Neural progenitor cell (in vitro differentiated cells): Measurements from ENCODE around the gene C3orf20. TPM values are rescaled to one million over a fixed set of nuclear protein-coding genes. Genes with fewer than 3 reads are reported as not detected.

Experiments
- DNase-seq: peaks from one replicate; pipeline ENCODE4 v3.0.0-alpha.2; 2016; ENCODE audit warnings: low spot score
- H2AFZ ChIP-seq: fragments of 200-600 bp; sonication (generic); replicated peaks from 2 replicates; pipeline ENCODE4 v1.6.1; 2016; ENCODE audit warnings: antibody characterized with exemption
- H3F3A ChIP-seq: fragments of 200-600 bp; sonication (generic); 2 replicates; pipeline ENCODE4 v1.6.1; 2016; ENCODE audit warnings: antibody characterized with exemption, low read depth
- H3K27ac ChIP-seq: fragments of 200-600 bp; sonication (generic); 2 replicates; pipeline ENCODE4 v1.5.1; 2016; ENCODE audit warnings: mild to moderate bottlenecking
- H3K27me3 ChIP-seq: fragments of 200-600 bp; sonication (generic); 2 replicates; pipeline ENCODE4 v1.6.1; 2016; ENCODE audit warnings: mild to moderate bottlenecking, moderate library complexity
- H3K36me3 ChIP-seq: fragments of 200-600 bp; sonication (generic); 2 replicates; pipeline ENCODE4 v1.5.1; 2016
- H3K4me1 ChIP-seq: fragments of 200-600 bp; sonication (generic); 2 replicates; pipeline ENCODE4 v1.6.1; 2016; ENCODE audit warnings: mixed run types
- H3K4me2 ChIP-seq: fragments of 200-600 bp; sonication (generic); 2 replicates; pipeline ENCODE4 v1.6.1; 2016
- H3K4me3 ChIP-seq: fragments of 200-600 bp; sonication (generic); 2 replicates; pipeline ENCODE4 v1.5.1; 2016
- H3K79me2 ChIP-seq: fragments of 200-600 bp; sonication (generic); 2 replicates; pipeline ENCODE4 v1.6.1; 2016; ENCODE audit warnings: low read depth
- H3K9ac ChIP-seq: fragments of 200-600 bp; sonication (generic); 2 replicates; pipeline ENCODE4 v1.6.1; 2016
- H3K9me3 ChIP-seq: fragments of 200-600 bp; sonication (generic); 2 replicates; pipeline ENCODE4 v1.5.1; 2016; ENCODE audit warnings: low read depth
- H4K20me1 ChIP-seq: fragments of 200-600 bp; sonication (generic); 2 replicates; pipeline ENCODE4 v1.6.1; 2016; ENCODE audit warnings: low read depth
- H3K27ac Mint-ChIP-seq: 3 replicates; pipeline ENCODE4 v1.8.0; 2021; ENCODE audit warnings: mixed read lengths
- H3K27me3 Mint-ChIP-seq: 2 replicates; pipeline ENCODE4 v1.8.0; 2022; ENCODE audit warnings: low read depth, mild to moderate bottlenecking, inconsistent platforms, moderate library complexity, mixed read lengths; ENCODE audit not compliant: insufficient read depth
- H3K36me3 Mint-ChIP-seq: 3 replicates; pipeline ENCODE4 v1.8.0; 2021; ENCODE audit warnings: mixed read lengths
- H3K4me1 Mint-ChIP-seq: 3 replicates; pipeline ENCODE4 v1.8.0; 2021; ENCODE audit warnings: mixed read lengths
- H3K4me3 Mint-ChIP-seq: 3 replicates; pipeline ENCODE4 v1.8.0; 2021; ENCODE audit warnings: mild to moderate bottlenecking, moderate library complexity, mixed read lengths
- H3K9me3 Mint-ChIP-seq: 3 replicates; pipeline ENCODE4 v1.8.0; 2020; ENCODE audit warnings: mixed read lengths
- CTCF ChIP-seq: fragments of 200-600 bp; sonication (generic); IDR thresholded peaks from 2 replicates; pipeline ENCODE4 v1.5.1; 2017; ENCODE audit warnings: antibody characterized with exemption, mild to moderate bottlenecking
- EZH2 ChIP-seq: fragments of 200-600 bp; sonication (generic); IDR thresholded peaks from 2 replicates; pipeline ENCODE4 v1.6.1; 2017; ENCODE audit warnings: antibody characterized with exemption, mild to moderate bottlenecking, moderate library complexity
- EZH2phosphoT487 ChIP-seq: fragments of 200-600 bp; sonication (generic); IDR thresholded peaks from 2 replicates; pipeline ENCODE4 v1.6.1; 2017; ENCODE audit warnings: antibody characterized with exemption
- total RNA-seq: library from RNA; depleted of rRNA; stranded (reverse); fragments of >200 nt; gene quantifications from 2 replicates; pipeline ENCODE4 v1.2.3, GENCODE V29; 2015; ENCODE audit warnings: low replicate concordance

The C3orf20 gene
- total RNA-seq, 1 donor from 2014 or later: not detected

- Mint-ChIP-seq H3K9me3 (peaks cover 8% of the 10 kb centered on the region), H3K36me3 (no peaks in the 10 kb centered on the region), H3K27ac (no peak overlapping the region), H3K4me3 (no peak overlapping the region), H3K4me1 (peaks cover 9% of the 10 kb centered on the region), H3K27me3 (peaks cover 3% of the 10 kb centered on the region)
- Histone ChIP-seq H3K4me3 (no peak overlapping the region), H4K20me1 (no peaks in the 10 kb centered on the region), H2AFZ (no peak overlapping the region), H3K79me2 (no peaks in the 10 kb centered on the region), H3K4me2 (no peak overlapping the region), H3K27ac (no peak overlapping the region), H3F3A (no peaks in the 10 kb centered on the region), H3K9me3 (no peaks in the 10 kb centered on the region), H3K4me1 (no peaks in the 10 kb centered on the region), H3K9ac (no peak overlapping the region), H3K27me3 (peaks cover 37% of the 10 kb centered on the region), H3K36me3 (no peaks in the 10 kb centered on the region)
- no peak for DNase-seq
- no peak for TF ChIP-seq CTCF
- TF ChIP-seq EZH2: no peak
- TF ChIP-seq EZH2phosphoT487: no peak
Observed at GRCh38 chr3:14636496-14637087, 38.3 kb upstream of the C3orf20 start.

DNA sequence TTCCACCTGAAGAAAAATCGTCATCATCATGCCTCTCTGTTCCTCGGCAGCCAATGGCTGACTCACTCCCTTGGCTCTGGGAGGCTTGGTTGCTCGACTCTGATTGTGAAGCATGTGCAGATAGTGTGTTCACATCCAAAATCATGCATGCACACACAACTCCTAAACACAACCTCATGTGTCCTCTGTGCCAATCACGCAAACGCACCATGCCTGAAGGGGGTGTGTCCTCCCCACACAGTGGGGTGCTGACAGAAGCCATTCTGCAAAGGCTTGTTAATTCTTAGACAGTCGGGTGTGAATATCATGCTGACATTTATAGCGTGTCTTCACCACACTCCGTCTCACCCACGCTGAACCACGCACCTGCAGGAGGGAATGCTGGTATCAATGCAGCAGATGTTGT, 34.8 kb upstream of the C3orf20 start:
- Histone ChIP-seq H3F3A (no peaks in the 10 kb centered on the region), H3K27ac (no peak overlapping the region), H2AFZ (no peak overlapping the region), H3K4me3 (no peak overlapping the region), H3K4me2 (no peak overlapping the region), H3K79me2 (no peaks in the 10 kb centered on the region), H3K36me3 (no peaks in the 10 kb centered on the region), H4K20me1 (no peaks in the 10 kb centered on the region), H3K9ac (no peak overlapping the region), H3K4me1 (no peaks in the 10 kb centered on the region), H3K9me3 (no peaks in the 10 kb centered on the region), H3K27me3 (peaks cover 72% of the 10 kb centered on the region)
- peaks cover 8% of the 10 kb centered on the region for H3K9me3 Mint-ChIP-seq
- DNase-seq: no peak
- TF ChIP-seq EZH2phosphoT487 (no peak), CTCF (no peak), EZH2 (no peak)
- peaks cover 7% of the 10 kb centered on the region for H3K4me1 Mint-ChIP-seq
- no peak overlapping the region for H3K4me3 Mint-ChIP-seq
- H3K27me3 Mint-ChIP-seq: peaks cover 7% of the 10 kb centered on the region
- H3K27ac Mint-ChIP-seq: peak overlapping the region; percentile 55
- H3K36me3 Mint-ChIP-seq: no peaks in the 10 kb centered on the region

DNA sequence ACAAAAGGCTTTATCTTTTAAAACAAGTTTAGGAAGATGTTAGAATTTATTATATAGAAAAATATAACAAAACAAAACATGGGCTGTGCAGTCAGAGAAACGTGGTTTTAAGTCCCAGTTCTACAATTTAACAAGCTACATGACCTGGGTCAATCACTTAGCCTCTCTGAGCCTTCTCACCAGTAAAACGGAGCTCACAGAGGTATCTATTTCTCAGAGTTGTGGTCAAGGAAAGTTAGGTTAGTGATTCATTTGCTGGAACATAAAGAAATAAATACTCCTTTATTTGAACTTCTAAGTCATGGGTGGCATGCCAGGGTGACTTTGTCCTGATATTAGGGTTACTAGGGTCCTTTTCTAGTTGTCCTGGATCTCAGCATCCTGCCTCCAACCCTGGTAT, 34.2 kb upstream of the C3orf20 start:
- Mint-ChIP-seq H3K9me3 (peaks cover 4% of the 10 kb centered on the region), H3K36me3 (no peaks in the 10 kb centered on the region), H3K4me3 (no peak overlapping the region), H3K27me3 (peaks cover 7% of the 10 kb centered on the region), H3K4me1 (peaks cover 7% of the 10 kb centered on the region), H3K27ac (no peak overlapping the region)
- Histone ChIP-seq H3K4me2 (no peak overlapping the region), H3K4me3 (no peak overlapping the region), H3K9me3 (no peaks in the 10 kb centered on the region), H3K27me3 (peaks cover 76% of the 10 kb centered on the region), H4K20me1 (no peaks in the 10 kb centered on the region), H3K27ac (no peak overlapping the region), H3K9ac (no peak overlapping the region), H3K4me1 (no peaks in the 10 kb centered on the region), H2AFZ (no peak overlapping the region), H3K36me3 (no peaks in the 10 kb centered on the region), H3K79me2 (no peaks in the 10 kb centered on the region), H3F3A (no peaks in the 10 kb centered on the region)
- no peak for DNase-seq
- TF ChIP-seq EZH2phosphoT487 (no peak), CTCF (no peak), EZH2 (no peak)
